ENCODE data around the gene TENT4A.
A peak's percentile ranks its signal among the peaks of the same experiment; 100 is the strongest.

TENT4A gene

GRCh38 chr5:6701491-6701890 lies 11.7 kb upstream of the TENT4A start:
- Histone ChIP-seq H3K4me3 (ENCODE audit: low read length) (no peak overlapping the region), H3K9ac (ENCODE audit: low read length) (no peak overlapping the region), H3K36me3 (ENCODE audit: control insufficient read depth, insufficient read depth, low read length) (no peaks in the 10 kb centered on the region), H3K9me3 (ENCODE audit: control insufficient read depth, low read length) (no peaks in the 10 kb centered on the region), H3K4me1 (ENCODE audit: control insufficient read depth, insufficient read depth, low read length) (peaks cover 21% of the 10 kb centered on the region), H3K27me3 (ENCODE audit: control insufficient read depth, insufficient read depth, low read length) (peaks cover 3% of the 10 kb centered on the region)

GRCh38 chr5:6702633-6703032 lies 10.6 kb upstream of the TENT4A start:
- H3K27me3 ChIP-seq (ENCODE audit: control insufficient read depth, insufficient read depth, low read length): peaks cover 3% of the 10 kb centered on the region
- no peak overlapping the region for H3K9ac ChIP-seq (ENCODE audit: low read length)
- H3K4me3 ChIP-seq (ENCODE audit: low read length): no peak overlapping the region
- no peaks in the 10 kb centered on the region for H3K36me3 ChIP-seq (ENCODE audit: control insufficient read depth, insufficient read depth, low read length)
- H3K4me1 ChIP-seq (ENCODE audit: control insufficient read depth, insufficient read depth, low read length): peaks cover 21% of the 10 kb centered on the region
- no peaks in the 10 kb centered on the region for H3K9me3 ChIP-seq (ENCODE audit: control insufficient read depth, low read length)

DNA sequence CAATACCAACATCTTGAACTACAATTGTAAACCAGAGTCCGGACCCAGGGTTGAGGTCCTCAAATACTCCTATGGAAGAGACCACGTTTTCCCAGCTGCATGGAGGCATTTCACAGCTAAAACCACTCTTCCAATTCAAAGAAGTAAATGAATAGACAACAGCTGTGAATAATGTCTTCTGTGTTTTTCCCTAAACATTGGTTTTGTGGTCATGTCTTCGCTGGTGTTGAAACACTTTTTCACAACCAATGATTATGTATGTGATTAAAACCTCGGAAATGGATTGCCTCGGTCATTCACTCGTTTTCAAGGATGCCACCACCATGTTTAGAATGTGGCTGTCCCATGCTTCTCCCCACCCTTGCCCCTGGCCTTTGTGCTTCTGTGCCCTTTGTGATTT lies 9.4 kb upstream of the TENT4A start:
- H3K9ac ChIP-seq (ENCODE audit: low read length): no peak overlapping the region
- no peaks in the 10 kb centered on the region for H3K36me3 ChIP-seq (ENCODE audit: control insufficient read depth, insufficient read depth, low read length)
- no peaks in the 10 kb centered on the region for H3K27me3 ChIP-seq (ENCODE audit: control insufficient read depth, insufficient read depth, low read length)
- no peak overlapping the region for H3K4me3 ChIP-seq (ENCODE audit: low read length)
- H3K9me3 ChIP-seq (ENCODE audit: control insufficient read depth, low read length): no peaks in the 10 kb centered on the region
- peaks cover 21% of the 10 kb centered on the region for H3K4me1 ChIP-seq (ENCODE audit: control insufficient read depth, insufficient read depth, low read length)

DNA sequence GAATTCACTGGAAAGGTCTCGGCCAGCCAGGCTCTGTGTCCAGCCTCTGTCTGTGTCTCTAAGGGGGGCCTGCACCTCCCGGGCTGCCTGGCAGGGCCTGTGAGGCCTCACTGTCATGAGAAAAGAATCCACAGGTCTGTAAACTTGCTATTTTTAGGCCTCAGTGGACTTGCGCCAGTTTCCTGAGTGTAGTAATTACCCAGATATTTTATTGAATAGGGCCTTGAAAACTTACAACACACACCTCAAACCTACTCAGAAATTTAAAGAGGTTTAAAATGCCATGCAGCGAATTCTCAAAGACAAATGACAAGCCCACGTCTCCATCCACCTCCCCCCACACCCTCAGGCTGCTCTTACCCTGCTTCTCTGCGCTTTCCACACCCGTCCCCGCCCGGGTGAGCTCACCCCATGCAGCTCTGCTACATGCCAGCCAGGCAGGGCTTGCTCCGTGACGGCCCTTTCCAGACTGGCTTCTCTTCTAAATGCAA lies 8.8 kb upstream of the TENT4A start:
- Histone ChIP-seq H3K4me1 (ENCODE audit: control insufficient read depth, insufficient read depth, low read length) (peaks cover 21% of the 10 kb centered on the region), H3K27me3 (ENCODE audit: control insufficient read depth, insufficient read depth, low read length) (no peaks in the 10 kb centered on the region), H3K9me3 (ENCODE audit: control insufficient read depth, low read length) (no peaks in the 10 kb centered on the region), H3K4me3 (ENCODE audit: low read length) (no peak overlapping the region), H3K36me3 (ENCODE audit: control insufficient read depth, insufficient read depth, low read length) (no peaks in the 10 kb centered on the region), H3K9ac (ENCODE audit: low read length) (no peak overlapping the region)

DNA sequence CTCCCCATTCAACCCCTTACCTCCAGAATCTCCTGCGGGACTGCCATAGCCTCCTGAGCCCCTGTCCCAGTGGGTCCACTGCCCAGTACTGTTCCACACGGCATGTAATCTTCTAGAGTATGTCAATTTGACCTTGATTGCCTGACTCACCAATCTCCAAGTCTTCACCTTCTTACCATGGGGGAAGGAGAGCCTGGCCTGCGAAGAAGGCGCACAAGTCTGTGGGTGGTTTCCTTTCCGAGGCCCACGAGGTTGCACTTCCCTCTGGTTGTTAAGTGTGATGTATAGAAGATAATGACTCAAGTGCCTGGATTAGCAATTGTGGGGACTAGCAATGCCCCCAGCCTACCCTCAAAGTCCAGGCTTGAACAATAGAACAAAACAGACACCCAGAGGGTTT lies 8.1 kb upstream of the TENT4A start:
- no peaks in the 10 kb centered on the region for H3K27me3 ChIP-seq (ENCODE audit: control insufficient read depth, insufficient read depth, low read length)
- no peaks in the 10 kb centered on the region for H3K36me3 ChIP-seq (ENCODE audit: control insufficient read depth, insufficient read depth, low read length)
- H3K9ac ChIP-seq (ENCODE audit: low read length): no peak overlapping the region
- H3K9me3 ChIP-seq (ENCODE audit: control insufficient read depth, low read length): no peaks in the 10 kb centered on the region
- H3K4me1 ChIP-seq (ENCODE audit: control insufficient read depth, insufficient read depth, low read length): peaks cover 21% of the 10 kb centered on the region
- H3K4me3 ChIP-seq (ENCODE audit: low read length): no peak overlapping the region

GRCh38 chr5:6705959-6706358 lies 7.3 kb upstream of the TENT4A start:
- Histone ChIP-seq H3K36me3 (ENCODE audit: control insufficient read depth, insufficient read depth, low read length) (no peaks in the 10 kb centered on the region), H3K4me1 (ENCODE audit: control insufficient read depth, insufficient read depth, low read length) (peaks cover 14% of the 10 kb centered on the region), H3K9ac (ENCODE audit: low read length) (no peak overlapping the region), H3K4me3 (ENCODE audit: low read length) (no peak overlapping the region), H3K9me3 (ENCODE audit: control insufficient read depth, low read length) (no peaks in the 10 kb centered on the region), H3K27me3 (ENCODE audit: control insufficient read depth, insufficient read depth, low read length) (no peaks in the 10 kb centered on the region)

- no peaks in the 10 kb centered on the region for H3K27me3 ChIP-seq (ENCODE audit: control insufficient read depth, insufficient read depth, low read length)
- H3K36me3 ChIP-seq (ENCODE audit: control insufficient read depth, insufficient read depth, low read length): no peaks in the 10 kb centered on the region
- H3K4me1 ChIP-seq (ENCODE audit: control insufficient read depth, insufficient read depth, low read length): peaks cover 11% of the 10 kb centered on the region
- H3K9me3 ChIP-seq (ENCODE audit: control insufficient read depth, low read length): no peaks in the 10 kb centered on the region
- H3K9ac ChIP-seq (ENCODE audit: low read length): no peak overlapping the region
- no peak overlapping the region for H3K4me3 ChIP-seq (ENCODE audit: low read length)
These were observed 5.4 kb upstream of the TENT4A start for GRCh38 chr5:6707852-6708251.

- Histone ChIP-seq H3K4me3 (ENCODE audit: low read length) (no peak overlapping the region), H3K9ac (ENCODE audit: low read length) (no peak overlapping the region), H3K4me1 (ENCODE audit: control insufficient read depth, insufficient read depth, low read length) (peaks cover 11% of the 10 kb centered on the region), H3K27me3 (ENCODE audit: control insufficient read depth, insufficient read depth, low read length) (no peaks in the 10 kb centered on the region), H3K9me3 (ENCODE audit: control insufficient read depth, low read length) (no peaks in the 10 kb centered on the region), H3K36me3 (ENCODE audit: control insufficient read depth, insufficient read depth, low read length) (no peaks in the 10 kb centered on the region)
These were observed 4.4 kb upstream of the TENT4A start for GRCh38 chr5:6708814-6709213.

DNA sequence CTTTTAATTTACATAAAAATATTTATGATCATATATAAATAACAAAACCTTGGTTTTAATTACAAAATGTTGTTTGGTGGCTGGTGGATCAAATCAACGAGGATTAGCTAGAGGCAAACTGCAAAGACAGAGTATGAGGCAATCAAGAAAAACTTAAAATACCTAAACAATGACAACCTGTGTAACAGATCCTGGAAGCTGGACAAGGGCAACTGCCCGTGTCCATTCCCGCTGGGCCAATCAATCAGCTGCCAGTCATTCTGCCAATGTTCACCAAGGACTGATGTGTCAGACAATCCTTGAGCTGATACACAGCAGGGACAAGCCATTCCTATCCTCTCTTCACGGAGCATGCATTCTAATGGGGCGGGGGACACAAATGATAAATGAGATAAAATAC lies 3.2 kb upstream of the TENT4A start:
- H3K27me3 ChIP-seq (ENCODE audit: control insufficient read depth, insufficient read depth, low read length): no peaks in the 10 kb centered on the region
- no peaks in the 10 kb centered on the region for H3K9me3 ChIP-seq (ENCODE audit: control insufficient read depth, low read length)
- H3K9ac ChIP-seq (ENCODE audit: low read length): no peak overlapping the region
- no peaks in the 10 kb centered on the region for H3K36me3 ChIP-seq (ENCODE audit: control insufficient read depth, insufficient read depth, low read length)
- H3K4me3 ChIP-seq (ENCODE audit: low read length): no peak overlapping the region
- peaks cover 6% of the 10 kb centered on the region for H3K4me1 ChIP-seq (ENCODE audit: control insufficient read depth, insufficient read depth, low read length)

DNA sequence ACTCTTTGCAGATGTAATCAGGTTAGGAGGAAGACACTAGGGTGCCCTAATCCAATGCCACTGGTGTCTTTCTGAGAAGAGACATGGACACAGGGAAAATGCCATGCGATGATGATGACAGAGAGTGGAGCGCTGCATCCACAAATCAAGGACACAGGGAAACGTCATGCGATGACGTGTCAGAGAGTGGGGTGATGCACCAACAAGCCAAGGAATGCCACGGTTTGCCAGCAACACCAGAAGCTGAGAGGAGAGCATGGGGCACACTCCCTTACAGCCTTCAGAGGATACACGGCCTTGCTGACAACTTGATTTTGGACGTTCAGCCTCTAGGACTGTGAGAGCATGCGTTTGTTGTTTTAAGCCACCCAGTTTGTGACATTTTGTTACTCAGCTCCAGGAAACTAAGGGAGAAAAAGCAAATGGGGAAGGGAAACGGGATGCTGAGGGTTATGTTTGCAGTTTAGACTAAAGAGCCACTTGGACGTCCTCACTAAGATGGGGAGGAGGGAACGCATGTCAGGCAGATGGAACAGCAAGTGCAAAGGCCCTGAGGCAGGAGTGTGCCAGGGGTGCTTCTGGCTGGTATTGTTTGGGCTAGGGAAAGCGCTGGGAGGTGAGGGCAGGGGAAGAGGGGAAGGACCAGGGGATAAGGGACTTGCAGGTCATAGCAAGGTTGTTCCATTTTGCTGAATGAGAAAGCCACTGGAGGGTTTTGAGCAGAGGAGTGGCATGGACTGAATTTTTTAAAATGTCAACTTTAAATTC lies 2.5 kb upstream of the TENT4A start:
- Histone ChIP-seq H3K4me1 (ENCODE audit: control insufficient read depth, insufficient read depth, low read length) (peaks cover 10% of the 10 kb centered on the region), H3K27me3 (ENCODE audit: control insufficient read depth, insufficient read depth, low read length) (no peaks in the 10 kb centered on the region), H3K9me3 (ENCODE audit: control insufficient read depth, low read length) (no peaks in the 10 kb centered on the region), H3K4me3 (ENCODE audit: low read length) (no peak overlapping the region), H3K9ac (ENCODE audit: low read length) (no peak overlapping the region), H3K36me3 (ENCODE audit: control insufficient read depth, insufficient read depth, low read length) (no peaks in the 10 kb centered on the region)

- H3K9ac ChIP-seq (ENCODE audit: low read length): peak overlapping the region; percentile 63
- H3K4me3 ChIP-seq (ENCODE audit: low read length): peak overlapping the region; percentile 74
- no peaks in the 10 kb centered on the region for H3K36me3 ChIP-seq (ENCODE audit: control insufficient read depth, insufficient read depth, low read length)
- peaks cover 18% of the 10 kb centered on the region for H3K4me1 ChIP-seq (ENCODE audit: control insufficient read depth, insufficient read depth, low read length)
- H3K27me3 ChIP-seq (ENCODE audit: control insufficient read depth, insufficient read depth, low read length): no peaks in the 10 kb centered on the region
- H3K9me3 ChIP-seq (ENCODE audit: control insufficient read depth, low read length): no peaks in the 10 kb centered on the region
These were observed 1.7 kb upstream of the TENT4A start for GRCh38 chr5:6711409-6712141.

- Histone ChIP-seq H3K27me3 (ENCODE audit: control insufficient read depth, insufficient read depth, low read length) (no peaks in the 10 kb centered on the region), H3K4me3 (ENCODE audit: low read length) (peak overlapping the region; percentile 74), H3K36me3 (ENCODE audit: control insufficient read depth, insufficient read depth, low read length) (no peaks in the 10 kb centered on the region), H3K9ac (ENCODE audit: low read length) (peak overlapping the region; percentile 63), H3K4me1 (ENCODE audit: control insufficient read depth, insufficient read depth, low read length) (peaks cover 22% of the 10 kb centered on the region), H3K9me3 (ENCODE audit: control insufficient read depth, low read length) (no peaks in the 10 kb centered on the region)
These were observed 1.1 kb upstream of the TENT4A start for GRCh38 chr5:6712142-6712576.
